Keratinocyte (primary cell): ENCODE data around the gene ZHX3. TPM values are rescaled to one million over a fixed set of nuclear protein-coding genes. Genes with fewer than 3 reads are reported as not detected.
A peak's percentile ranks its signal among the peaks of the same experiment; 100 is the strongest.

ENCODE experiments used
- DNase-seq: peaks from one replicate; pipeline ENCODE4 v3.0.0-alpha.2; 2011; ENCODE audit warnings: low read depth, missing footprints, low spot score
- FAIRE-seq: peaks from 2 replicates; lab custom pipeline; 2011; peaks lifted over from hg19 to GRCh38; lab: Jason Lieb, UNC
- H2AFZ ChIP-seq: 2 replicates; pipeline ENCODE4 v1.6.0; 2012; ENCODE audit warnings: low read length, control low read depth, inconsistent platforms; ENCODE audit not compliant: control insufficient read depth
- H3K27ac ChIP-seq: 2 replicates; pipeline ENCODE4 v1.5.1; 2011; ENCODE audit warnings: low read length; ENCODE audit not compliant: control insufficient read depth, insufficient read depth
- H3K27me3 ChIP-seq: 3 replicates; pipeline ENCODE4 v1.6.0; 2011; ENCODE audit warnings: low read length; ENCODE audit not compliant: control insufficient read depth, insufficient read depth; ENCODE audit errors: extremely low read depth
- H3K36me3 ChIP-seq, 2 experiments: 2 replicates in 1 of 2; 3 replicates in 1 of 2; pipeline ENCODE4 v1.5.1; 2011; ENCODE audit warnings: low read length in 2 of 2, mild to moderate bottlenecking in 1 of 2; ENCODE audit not compliant: control insufficient read depth in 2 of 2, insufficient read depth in 2 of 2; ENCODE audit errors: extremely low read depth in 1 of 2
- H3K4me1 ChIP-seq: 3 replicates; pipeline ENCODE4 v1.5.1; 2011; ENCODE audit warnings: low read length; ENCODE audit not compliant: control insufficient read depth, insufficient read depth; ENCODE audit errors: extremely low read depth
- H3K4me2 ChIP-seq: 3 replicates; pipeline ENCODE4 v1.6.0; 2011; ENCODE audit warnings: low read depth, low read length; ENCODE audit not compliant: control insufficient read depth, insufficient read depth; ENCODE audit errors: extremely low read depth
- H3K4me3 ChIP-seq, 3 experiments: fragments of 200-600 bp in 1 of 3; sonication (generic) in 1 of 3; 2 replicates in 2 of 3; 3 replicates in 1 of 3; pipeline ENCODE4 v1.5.1; 2011 to 2016; ENCODE audit warnings: low read length in 3 of 3, mild to moderate bottlenecking in 3 of 3, control low read depth in 2 of 3, inconsistent platforms in 1 of 3, low read depth in 1 of 3, mixed read lengths in 1 of 3, mixed run types in 1 of 3, moderate library complexity in 1 of 3; ENCODE audit not compliant: control insufficient read depth in 2 of 3, insufficient read depth in 2 of 3; ENCODE audit errors: extremely low read depth in 1 of 3
- H3K79me2 ChIP-seq: 2 replicates; pipeline ENCODE4 v1.6.0; 2012; ENCODE audit warnings: low read length; ENCODE audit not compliant: control insufficient read depth, insufficient read depth
- H3K9ac ChIP-seq: 3 replicates; pipeline ENCODE4 v1.6.0; 2011; ENCODE audit warnings: low read length; ENCODE audit not compliant: control insufficient read depth, insufficient read depth; ENCODE audit errors: extremely low read depth
- H3K9me1 ChIP-seq: 3 replicates; pipeline ENCODE4 v1.6.0; 2011; ENCODE audit warnings: low read length; ENCODE audit not compliant: control insufficient read depth, insufficient read depth; ENCODE audit errors: extremely low read depth
- H3K9me3 ChIP-seq: 2 replicates; pipeline ENCODE4 v1.5.1; 2012; ENCODE audit warnings: low read depth, low read length; ENCODE audit not compliant: control insufficient read depth
- H4K20me1 ChIP-seq: 3 replicates; pipeline ENCODE4 v1.6.0; 2011; ENCODE audit warnings: low read length; ENCODE audit not compliant: control insufficient read depth, insufficient read depth; ENCODE audit errors: extremely low read depth
- EZH2 ChIP-seq: IDR thresholded peaks from one replicate; pipeline ENCODE4 v1.6.1; 2012; ENCODE audit warnings: inconsistent platforms, mild to moderate bottlenecking, low read length, moderate library complexity
- dilution Hi-C: fragments of 300-500 bp; cut with MboI; formaldehyde crosslinking; loops from one replicate; pipeline ENCODE4 v1.7.0; 2020; ENCODE audit warnings: low sequenced_read_pairs; ENCODE audit not compliant: extremely low pct_ligation_motif_present
- polyA plus RNA-seq, 5 experiments: library from polyadenylated mRNA; depleted of rRNA in 3 of 5; stranded (reverse) in 3 of 5; stranded (forward) in 1 of 5; unstranded in 1 of 5; fragments of >200 nt; gene quantifications; 1 replicate in 1 of 5; 2 replicates in 3 of 5; 3 replicates in 1 of 5; pipeline versions ENCODE4 v1.2.1 to v1.2.3, GENCODE V29; 2011 to 2012; ENCODE audit warnings: missing spikeins in 2 of 5, low read depth in 1 of 5, low replicate concordance in 1 of 5
- TF ChIP-seq, protein P1 (sequence below), 3 experiments: IDR thresholded peaks in 1 of 3; conservative IDR thresholded peaks in 1 of 3; optimal IDR thresholded peaks in 1 of 3; 2 replicates in 2 of 3; 3 replicates in 1 of 3; pipeline versions ENCODE3 to v1.5.1; 2011; ENCODE audit warnings: low read length in 3 of 3, mild to moderate bottlenecking in 3 of 3, moderate library complexity in 2 of 3, control low read depth in 1 of 3, inconsistent platforms in 1 of 3; ENCODE audit not compliant: insufficient read depth in 2 of 3; ENCODE audit errors: extremely low read depth in 1 of 3

Gene ZHX3
- polyA plus RNA-seq, 1 donor (not counting 4 experiments of a cell fraction or from before 2014, with no cell fraction given) = 16.5 TPM

DNA sequence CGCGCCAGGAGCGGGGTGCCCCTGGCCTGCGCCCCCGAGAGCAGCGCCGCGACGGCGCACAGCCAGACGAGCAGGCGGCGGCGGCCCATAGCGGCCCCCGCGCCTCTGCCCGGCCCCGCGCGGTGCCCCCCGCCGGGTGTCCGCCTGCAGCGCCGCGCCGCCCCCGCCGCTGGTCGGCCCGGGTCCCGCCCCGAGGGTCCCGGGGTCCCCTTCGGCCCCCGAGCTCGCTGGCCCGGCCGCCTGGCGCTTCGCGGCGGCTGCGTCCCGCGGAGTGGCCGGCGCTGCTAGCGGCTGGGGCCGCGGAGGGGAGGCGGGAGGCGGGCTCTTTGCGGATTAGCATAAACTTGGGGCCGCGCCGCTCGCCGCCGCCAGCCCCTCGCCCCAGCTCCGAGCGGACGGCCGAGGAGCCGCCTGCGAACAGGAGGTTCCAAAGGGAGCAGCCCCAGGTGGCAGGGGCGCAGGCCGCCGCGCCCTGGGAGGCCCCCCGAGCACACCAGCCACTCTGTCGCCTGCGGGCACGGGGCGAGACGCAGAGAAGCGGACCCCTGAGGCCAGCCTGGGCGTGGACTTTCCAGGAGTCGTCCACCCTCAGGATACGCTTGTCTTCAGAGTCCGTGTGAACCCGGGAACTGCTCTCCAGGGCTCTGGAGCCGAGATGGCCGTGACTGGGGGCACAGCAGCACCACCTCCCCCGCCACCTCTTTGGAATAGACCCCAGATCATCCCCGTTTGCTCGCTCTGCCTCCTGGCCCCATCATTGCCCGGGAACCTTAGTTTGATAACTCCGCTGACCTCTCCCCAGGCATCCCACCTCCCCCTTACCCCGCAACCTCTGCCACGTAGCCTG, 49.2 kb upstream of the ZHX3 start, which contains the start of gene EMILIN3:
Gene EMILIN3 (minus strand): TSS at position 273 of the 847 bp plus-strand sequence. CDS start 184 bp downstream, at position 89.
- DNase-seq (no peak), FAIRE-seq (no peak)
- TF ChIP-seq EZH2 = peak; percentile 90
- TF ChIP-seq, protein P1, sequence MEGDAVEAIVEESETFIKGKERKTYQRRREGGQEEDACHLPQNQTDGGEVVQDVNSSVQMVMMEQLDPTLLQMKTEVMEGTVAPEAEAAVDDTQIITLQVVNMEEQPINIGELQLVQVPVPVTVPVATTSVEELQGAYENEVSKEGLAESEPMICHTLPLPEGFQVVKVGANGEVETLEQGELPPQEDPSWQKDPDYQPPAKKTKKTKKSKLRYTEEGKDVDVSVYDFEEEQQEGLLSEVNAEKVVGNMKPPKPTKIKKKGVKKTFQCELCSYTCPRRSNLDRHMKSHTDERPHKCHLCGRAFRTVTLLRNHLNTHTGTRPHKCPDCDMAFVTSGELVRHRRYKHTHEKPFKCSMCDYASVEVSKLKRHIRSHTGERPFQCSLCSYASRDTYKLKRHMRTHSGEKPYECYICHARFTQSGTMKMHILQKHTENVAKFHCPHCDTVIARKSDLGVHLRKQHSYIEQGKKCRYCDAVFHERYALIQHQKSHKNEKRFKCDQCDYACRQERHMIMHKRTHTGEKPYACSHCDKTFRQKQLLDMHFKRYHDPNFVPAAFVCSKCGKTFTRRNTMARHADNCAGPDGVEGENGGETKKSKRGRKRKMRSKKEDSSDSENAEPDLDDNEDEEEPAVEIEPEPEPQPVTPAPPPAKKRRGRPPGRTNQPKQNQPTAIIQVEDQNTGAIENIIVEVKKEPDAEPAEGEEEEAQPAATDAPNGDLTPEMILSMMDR (optimal IDR thresholded peaks at IDR 0.05 in 1 of 3, IDR thresholded peaks at IDR 0.05 in 1 of 3, conservative IDR thresholded peaks at IDR 0.05 in 1 of 3; ENCODE audit: extremely low read depth in 1 of 3, insufficient read depth in 2 of 3, low read length in 3 of 3) = no peak
- Histone ChIP-seq H3K4me1 (no peaks in the 10 kb centered on the region), H3K9ac (no peak within 1 kb of the TSS), H2AFZ (no peak within 1 kb of the TSS), H3K9me3 (no peaks in the 10 kb centered on the region), H3K27ac (no peak within 1 kb of the TSS), H3K79me2 (no peaks in the 10 kb centered on the region), H3K9me1 (no peaks in the 10 kb centered on the region), H3K4me2 (peak within 1 kb of the TSS; percentile 48), H4K20me1 (no peaks in the 10 kb centered on the region), H3K36me3 (no peaks in the 10 kb centered on the region), H3K4me3 (no peak within 1 kb of the TSS), H3K27me3 (peaks cover 41% of the 10 kb centered on the region)
- dilution Hi-C loops = no loop called here

DNA sequence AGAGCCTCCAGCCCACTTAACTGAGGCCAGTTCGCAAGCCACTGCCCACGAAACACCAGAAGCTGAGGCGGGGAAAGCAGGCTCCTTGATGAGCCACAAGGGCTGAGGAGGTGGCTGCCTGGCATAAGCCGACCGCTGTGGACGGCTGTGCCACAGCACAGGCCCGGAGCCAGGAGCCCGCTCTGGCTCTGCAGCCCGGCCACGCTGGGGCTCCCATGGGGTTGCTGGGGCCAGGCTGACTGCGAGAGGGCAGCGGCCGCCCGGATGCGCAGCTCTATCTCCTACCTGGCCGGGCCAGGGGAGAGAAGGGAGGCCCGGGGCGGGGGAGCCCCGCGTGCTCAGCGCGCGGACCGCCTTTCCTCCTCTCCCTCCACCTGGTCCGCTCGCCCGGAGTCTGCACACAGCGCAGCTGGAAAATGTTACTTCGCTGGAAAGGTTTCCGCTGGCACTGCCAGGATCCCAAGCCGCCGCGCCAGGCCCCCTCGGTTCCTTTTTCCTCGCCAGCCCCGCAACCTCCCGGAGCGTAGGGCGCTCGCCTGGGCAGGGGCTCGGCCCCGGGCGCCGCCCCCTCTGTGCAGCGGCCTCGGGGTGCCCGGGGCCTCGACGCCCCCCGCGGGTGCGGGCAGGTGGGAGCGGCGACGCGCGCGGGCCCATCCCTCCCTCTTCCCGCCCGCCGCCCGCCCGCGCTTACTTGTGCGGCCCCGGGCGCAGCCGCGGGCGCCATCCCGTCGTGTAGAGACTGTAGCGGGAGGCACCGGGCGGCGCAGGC, 48.4 kb upstream of the ZHX3 start:
- no peaks in the 10 kb centered on the region for H3K36me3 ChIP-seq
- H3K79me2 ChIP-seq = no peaks in the 10 kb centered on the region
- TF ChIP-seq, protein P1 (optimal IDR thresholded peaks at IDR 0.05 in 1 of 3, IDR thresholded peaks at IDR 0.05 in 1 of 3, conservative IDR thresholded peaks at IDR 0.05 in 1 of 3; ENCODE audit: extremely low read depth in 1 of 3, insufficient read depth in 2 of 3, low read length in 3 of 3) = no peak
- peak; percentile 97 for TF ChIP-seq EZH2
- no peak overlapping the region for H3K27ac ChIP-seq
- no peak overlapping the region for H3K4me3 ChIP-seq
- peaks cover 41% of the 10 kb centered on the region for H3K27me3 ChIP-seq
- no peaks in the 10 kb centered on the region for H3K9me1 ChIP-seq
- H3K4me2 ChIP-seq = peak overlapping the region; percentile 48
- no peaks in the 10 kb centered on the region for H3K4me1 ChIP-seq
- no peaks in the 10 kb centered on the region for H4K20me1 ChIP-seq
- DNase-seq (no peak), FAIRE-seq (no peak)
- H2AFZ ChIP-seq = no peak overlapping the region
- H3K9me3 ChIP-seq = no peaks in the 10 kb centered on the region
- dilution Hi-C loops = no loop called here
- no peak overlapping the region for H3K9ac ChIP-seq
